SK-N-SH treated with all-trans-retinoic acid at 6 μM for 48 hours (cell line): ENCODE results near the gene DNAJC4.

Source experiments
- CSDC2 ChIP-seq: fragments of 250-450 bp; sonication (Bioruptor Pico); IDR thresholded peaks from 2 replicates; pipeline ENCODE4 v1.5.0; 2020; ENCODE audit warnings: mild to moderate bottlenecking, moderate library complexity
- ISL1 ChIP-seq: fragments of 250-450 bp; sonication (Bioruptor Pico); IDR thresholded peaks from 2 replicates; pipeline ENCODE4 v2.1.2; 2022; ENCODE audit warnings: mild to moderate bottlenecking, moderate library complexity
- PATZ1 ChIP-seq: fragments of 250-450 bp; sonication (Bioruptor Pico); IDR thresholded peaks from 2 replicates; pipeline ENCODE4 v1.8.0; 2020; ENCODE audit warnings: mild to moderate bottlenecking, moderate library complexity, borderline replicate concordance
- SNAI2 ChIP-seq: fragments of 250-450 bp; sonication (Bioruptor Pico); IDR thresholded peaks from 2 replicates; pipeline ENCODE4 v1.5.0; 2020; ENCODE audit warnings: mild to moderate bottlenecking, moderate library complexity
- TOX ChIP-seq: fragments of 250-450 bp; sonication (Bioruptor Pico); IDR thresholded peaks from 2 replicates; pipeline ENCODE4 v1.8.0; 2021; ENCODE audit warnings: mild to moderate bottlenecking, moderate library complexity, borderline replicate concordance
- ZC3H10 ChIP-seq: fragments of 250-450 bp; sonication (Bioruptor Pico); IDR thresholded peaks from 2 replicates; pipeline ENCODE4 v1.5.1; 2021; ENCODE audit warnings: mild to moderate bottlenecking, moderate library complexity

GRCh38 chr11:64230985-64231365 lies 627 bp downstream of the DNAJC4 start:
- no peak for TF ChIP-seq SNAI2 (CRISPR knock-in tag)
- TF ChIP-seq ISL1: no peak
- no peak for TF ChIP-seq TOX (CRISPR knock-in tag)
- TF ChIP-seq ZC3H10 (CRISPR knock-in tag): no peak
- no peak for TF ChIP-seq PATZ1 (CRISPR knock-in tag)
- TF ChIP-seq CSDC2 (CRISPR knock-in tag): no peak
